NCI-H2196 (cell line): ENCODE data around the gene CAMK2D.

Source experiments
- DNase-seq: peaks from one replicate; lab custom pipeline; 2025; ENCODE audit not compliant: unreplicated experiment; lab: John Stamatoyannopoulos, UW

Gene CAMK2D

DNA sequence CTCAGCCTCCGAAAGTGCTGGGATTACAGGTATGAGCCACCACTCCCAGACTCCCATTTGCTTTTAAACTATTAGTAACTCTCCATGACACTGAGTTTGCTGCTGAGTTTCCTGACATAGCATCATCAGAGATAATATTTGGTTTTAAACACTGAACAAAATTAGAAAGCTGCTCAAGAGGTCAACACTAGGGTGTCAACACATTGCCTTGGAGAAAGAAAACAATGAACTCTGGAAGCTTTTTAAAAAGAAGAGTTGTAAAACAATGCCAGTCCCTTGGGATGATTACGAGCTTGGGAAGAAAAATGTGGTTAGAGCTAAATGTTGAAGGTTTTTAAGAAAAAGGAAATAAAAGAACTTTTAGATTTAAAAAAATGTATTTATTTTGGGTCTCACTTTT lies 264.8 kb downstream of the CAMK2D start:
- DNase-seq: no peak

DNA sequence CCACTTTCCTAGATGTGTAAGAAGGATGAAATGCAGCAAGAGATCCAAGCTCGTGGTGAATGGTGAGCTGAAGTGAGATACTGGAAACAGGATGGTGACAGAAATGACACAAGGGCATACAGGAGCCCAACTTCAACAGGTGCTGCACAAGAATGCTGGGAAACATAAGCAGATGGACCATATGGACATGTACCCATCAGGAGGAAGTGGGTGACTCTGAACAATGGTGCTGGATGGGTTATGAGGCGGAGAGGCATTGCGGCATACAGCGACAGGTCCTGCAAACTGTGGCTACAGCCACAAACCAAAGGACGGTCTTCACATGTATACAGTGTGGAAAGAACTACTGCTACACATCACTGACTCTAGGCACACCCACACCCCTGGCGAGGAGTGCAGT lies 265.7 kb downstream of the CAMK2D start:
- DNase-seq: no peak

DNA sequence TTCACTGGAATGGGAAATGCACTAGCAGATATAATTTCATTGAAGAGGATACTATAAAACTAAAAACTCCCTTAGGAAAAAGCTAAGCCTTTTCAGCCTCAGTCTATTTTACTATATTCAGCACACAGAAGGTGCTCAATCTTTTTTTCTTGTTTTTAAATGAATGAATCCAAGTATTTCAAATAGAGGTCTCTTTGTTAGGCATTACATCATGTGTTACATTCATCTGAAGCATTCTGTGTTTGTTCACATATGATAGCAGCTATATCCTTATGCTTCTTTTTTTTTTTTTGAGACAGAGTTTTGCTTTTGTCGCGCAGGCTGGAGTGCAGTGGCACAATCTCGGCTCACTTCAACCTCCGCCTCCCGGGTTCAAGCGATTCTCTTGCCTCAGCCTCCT lies 278.4 kb downstream of the CAMK2D start:
- DNase-seq: no peak

DNA sequence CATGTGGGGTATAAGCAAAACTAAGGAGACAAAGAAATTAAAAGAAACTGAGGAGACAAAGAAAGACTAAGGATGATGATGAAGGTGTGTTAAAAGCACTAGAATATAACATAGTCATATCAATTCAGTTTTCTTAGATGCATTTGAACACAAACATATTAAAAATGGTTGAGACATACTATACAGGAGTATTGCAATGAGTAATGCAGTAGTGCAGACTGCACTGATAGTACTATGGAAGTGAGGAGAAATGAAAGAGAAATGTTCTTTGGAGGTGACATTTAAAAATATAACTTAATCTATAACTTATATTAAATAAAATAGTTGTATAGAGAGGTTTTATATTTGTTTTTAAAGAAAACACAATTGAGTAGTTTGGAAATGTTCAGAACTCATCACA lies 279.2 kb downstream of the CAMK2D start:
- no peak for DNase-seq

DNA sequence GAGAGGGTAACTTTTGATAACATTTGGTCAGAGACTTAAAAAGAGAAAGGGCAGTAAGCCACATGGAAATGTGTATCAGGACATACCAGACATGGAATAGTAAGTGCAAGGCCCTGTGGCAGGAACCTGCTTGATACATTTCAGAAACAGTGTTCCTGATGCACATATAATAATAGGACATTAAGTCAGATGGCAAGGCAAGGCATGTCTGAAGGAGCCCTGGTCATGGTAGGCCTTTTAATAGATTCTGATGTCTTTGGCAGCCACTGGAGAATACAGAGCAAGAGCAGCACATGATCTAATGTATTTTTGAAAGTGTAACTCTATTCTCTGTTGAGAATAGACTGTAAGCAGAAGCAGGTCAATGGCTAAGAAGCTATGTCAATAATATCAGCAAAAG lies 279.7 kb downstream of the CAMK2D start:
- no peak for DNase-seq

DNA sequence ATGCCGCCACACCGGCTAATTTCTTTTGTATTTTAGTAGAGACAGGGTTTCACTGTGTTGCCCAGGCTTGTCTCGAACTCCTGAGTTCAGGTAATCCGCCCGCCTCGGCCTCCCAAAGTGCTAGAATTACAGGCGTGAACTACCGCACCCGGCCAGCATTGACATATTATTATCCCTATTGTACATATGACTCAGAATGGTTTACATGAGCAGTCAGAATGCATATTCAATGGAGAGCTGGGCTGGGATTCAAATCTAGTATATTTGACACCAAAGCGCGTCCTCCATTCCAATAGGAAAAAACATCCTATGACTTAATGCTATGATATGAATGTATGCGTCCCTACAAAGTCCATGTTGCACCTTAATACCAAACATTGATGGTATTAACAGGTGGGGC lies 281.4 kb downstream of the CAMK2D start:
- DNase-seq: no peak

DNA sequence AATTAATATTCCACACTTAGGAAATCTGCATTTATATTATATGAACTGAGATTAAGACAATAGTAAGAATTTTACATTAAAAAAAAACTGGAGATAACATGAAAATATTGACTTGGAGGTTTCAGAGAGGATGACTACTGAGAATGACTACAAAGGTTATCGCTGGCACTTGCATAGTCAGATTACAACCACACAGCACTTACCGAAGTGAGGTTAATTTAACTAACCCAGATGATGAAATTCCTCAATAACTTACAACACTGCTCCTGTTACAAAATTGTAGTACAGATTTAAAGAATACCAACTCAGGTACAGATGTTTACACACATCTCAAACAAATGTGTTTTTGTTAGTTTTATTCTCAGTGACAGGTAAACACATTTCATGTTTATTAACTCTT lies 283.5 kb downstream of the CAMK2D start:
- no peak for DNase-seq

DNA sequence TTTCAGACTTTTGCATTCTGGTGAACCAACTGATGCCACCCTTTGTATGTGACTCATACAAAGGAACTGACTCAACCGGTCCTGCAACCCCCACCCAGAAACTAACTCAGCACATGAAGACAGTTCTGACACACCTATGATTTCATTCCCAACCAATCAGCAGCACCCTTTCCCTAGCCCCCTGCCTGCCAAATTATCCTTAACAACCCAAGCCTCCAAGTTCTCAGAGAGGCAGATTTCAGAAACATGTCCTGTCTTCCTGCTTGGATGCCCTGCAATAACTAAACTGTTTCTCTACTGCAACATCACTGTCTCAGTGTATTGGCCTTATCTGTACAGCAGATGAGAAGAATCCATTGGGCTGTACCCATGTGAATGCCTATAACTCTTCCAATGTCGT lies 284.7 kb downstream of the CAMK2D start:
- DNase-seq: no peak

DNA sequence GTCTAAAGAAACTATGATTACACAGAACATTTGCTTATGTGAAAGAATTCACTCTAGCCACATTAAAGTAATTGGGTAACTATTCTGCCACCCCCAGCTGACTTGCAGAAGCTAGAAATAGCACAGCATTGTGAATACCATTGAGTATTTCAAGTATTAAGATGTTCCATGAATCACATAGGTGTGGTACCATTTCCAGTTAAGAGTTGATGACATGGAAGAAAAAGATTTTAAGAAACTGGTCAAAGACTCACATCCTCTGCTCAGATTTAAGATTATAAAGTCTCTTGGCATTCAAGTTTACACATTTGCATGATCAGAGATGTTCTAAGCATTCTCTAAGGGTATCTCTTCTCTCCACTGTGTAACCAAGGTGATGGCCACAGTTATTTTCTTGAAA lies 287.5 kb downstream of the CAMK2D start:
- DNase-seq: no peak

DNA sequence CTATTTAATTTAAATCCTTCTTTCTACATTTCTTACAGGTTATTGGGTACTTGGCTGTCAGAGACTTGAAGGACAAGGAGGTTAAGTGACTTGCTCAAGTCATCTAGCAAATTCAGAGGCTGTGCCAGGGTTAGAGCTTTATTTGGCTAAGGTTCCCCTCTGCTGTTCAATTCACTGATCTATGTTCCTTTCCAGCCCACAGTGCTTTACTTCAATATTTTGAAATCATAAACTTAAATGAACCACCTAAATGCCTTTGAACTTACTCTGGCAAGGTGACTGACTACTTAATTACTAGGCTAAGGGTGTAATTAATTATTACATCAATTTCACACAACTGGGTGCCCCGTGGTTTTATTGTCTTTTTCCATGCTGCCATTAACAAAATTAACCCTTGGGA lies 288.7 kb downstream of the CAMK2D start:
- DNase-seq: no peak

DNA sequence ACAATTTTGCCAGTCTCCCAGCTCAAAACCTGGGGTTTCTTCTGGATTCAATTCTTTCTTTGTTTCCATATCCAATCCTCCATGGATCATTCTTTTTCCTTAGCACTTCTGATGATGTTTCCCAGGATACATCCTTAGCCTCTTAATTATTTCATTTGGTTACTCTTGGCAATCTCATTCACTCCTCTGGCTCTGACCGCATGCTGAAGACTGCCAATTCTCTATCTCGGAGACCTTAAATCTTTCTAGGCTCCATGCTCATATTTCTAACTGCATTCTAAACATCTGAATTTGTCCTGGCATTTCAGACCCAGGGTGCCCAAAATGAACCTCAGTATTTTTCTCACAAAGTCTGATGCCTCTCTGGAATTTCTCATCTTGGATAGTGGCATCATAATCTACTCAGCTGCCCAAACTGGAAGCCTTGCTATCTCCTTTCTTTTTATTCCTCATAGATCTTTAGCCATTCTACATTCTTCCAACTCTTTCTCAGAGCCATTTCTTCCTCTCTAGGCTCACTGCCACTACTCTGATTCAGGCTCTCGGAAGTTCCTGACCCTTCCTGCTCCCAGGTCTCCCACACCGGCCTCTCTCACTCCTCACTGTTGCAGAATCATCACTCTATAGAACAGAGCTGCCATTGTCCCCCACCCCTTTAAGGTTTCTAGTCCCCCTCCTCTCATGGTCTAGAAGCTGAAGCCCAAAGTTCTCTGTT lies 290.2 kb downstream of the CAMK2D start:
- DNase-seq: no peak

DNA sequence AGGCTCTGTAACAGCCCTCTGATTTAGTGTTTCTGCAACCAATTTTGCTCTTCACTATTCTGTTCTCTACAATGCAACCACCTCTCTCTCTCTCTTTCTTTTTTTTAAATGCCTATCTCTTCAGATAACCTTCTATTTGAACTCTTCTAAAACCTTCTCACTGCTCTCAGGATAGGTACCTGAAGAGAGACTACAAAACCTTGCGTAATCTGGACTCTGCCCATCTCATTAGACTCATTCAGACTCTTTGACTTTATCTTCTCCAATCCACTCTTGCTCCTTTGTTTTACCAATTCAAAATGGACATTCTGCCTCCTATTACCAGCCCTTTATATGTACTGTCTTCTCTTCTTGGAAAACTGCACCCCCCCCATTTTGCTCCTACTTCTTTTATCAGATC lies 291.6 kb downstream of the CAMK2D start:
- no peak for DNase-seq

DNA sequence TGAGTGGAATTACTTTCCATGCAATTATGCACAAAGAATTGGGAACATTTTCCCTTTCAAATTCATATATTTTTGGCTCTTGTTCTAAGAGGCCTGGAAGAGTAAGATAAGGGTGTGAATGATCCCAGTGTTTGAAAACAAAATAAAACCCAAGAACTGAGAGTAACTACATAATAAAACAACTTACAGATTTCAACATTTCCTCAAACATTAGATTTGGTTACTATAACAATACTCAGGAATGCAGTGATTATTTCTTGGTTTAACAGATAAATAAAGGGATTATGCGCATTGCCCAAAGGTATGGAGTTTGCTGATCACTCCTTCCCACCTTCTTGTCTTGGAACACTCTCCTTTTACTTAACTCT lies 292.5 kb downstream of the CAMK2D start:
- DNase-seq: no peak

DNA sequence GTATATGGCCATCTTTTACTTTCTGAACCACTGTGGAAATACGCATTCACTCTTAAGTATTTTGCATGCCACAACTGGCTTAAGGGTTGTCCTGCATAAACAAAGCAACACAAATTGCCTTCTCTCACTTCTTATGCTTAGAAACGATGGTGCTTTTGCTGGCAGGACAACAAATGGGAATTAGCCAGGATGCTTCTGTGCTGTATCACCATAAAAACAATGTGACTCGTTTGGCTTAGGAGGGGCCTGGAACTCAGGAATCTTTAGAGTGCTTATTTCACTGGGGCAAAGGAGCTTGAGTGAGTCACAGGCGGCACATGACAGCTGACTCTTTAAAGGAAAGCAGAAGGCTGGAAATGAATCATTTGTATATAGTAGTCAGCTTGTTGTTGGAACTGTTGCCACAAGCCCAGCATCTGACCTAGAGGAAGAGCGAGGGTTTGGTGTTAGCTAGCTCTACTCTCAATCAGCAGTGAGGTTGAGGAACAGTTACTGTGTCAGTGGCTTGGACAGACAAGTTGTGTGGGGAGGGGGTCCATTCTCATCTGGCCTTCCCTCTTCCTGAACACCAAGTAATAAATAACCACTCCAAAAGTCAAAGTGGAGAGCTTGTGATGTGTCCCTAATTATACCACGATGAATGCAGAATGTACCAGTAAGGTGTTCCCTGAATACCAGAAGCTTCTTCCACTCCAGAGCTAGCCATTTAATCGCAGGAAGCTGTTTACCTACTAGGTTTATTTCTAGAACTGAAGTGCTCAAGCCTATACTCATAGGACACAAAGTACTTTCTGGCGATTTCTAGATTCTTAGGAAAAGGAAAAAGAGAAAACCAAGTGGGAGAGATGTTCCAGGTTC lies 293.1 kb downstream of the CAMK2D start:
- no peak for DNase-seq

DNA sequence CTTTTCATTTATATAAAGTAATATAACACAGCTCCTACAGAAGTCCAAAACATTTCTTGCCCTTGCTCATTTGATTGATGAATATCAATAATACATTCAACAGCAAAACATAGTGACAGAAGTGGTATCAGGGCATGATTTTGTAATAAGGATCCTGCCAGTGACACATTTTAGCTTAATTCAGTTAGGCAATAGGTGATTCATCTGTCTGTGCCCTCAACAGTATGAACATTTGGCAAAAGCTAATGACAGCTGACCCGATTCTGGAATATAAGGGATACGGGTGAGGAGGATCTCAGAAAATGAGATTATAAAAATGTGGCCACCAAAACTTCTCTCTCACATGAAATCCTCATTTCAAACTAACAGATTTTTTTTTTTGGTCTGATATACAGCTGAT lies 294.0 kb downstream of the CAMK2D start:
- DNase-seq: no peak

DNA sequence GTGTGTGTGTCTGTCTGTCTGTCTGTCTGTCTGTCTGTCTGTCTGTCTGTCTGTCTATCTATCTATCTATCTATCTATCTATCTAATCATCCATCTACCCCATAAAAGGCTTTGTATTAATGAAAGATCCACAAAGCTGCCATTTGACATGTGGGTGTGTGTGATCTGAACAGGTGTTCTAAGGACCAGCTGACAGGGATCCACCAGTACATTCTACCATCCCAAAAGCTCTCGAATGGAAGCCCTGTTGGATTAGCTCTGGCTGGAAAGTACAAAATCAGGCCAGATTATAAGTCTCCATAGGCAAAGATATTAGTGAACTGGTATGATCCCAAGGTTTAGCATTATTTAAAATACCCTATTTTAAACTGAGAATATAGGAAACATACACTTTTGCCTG lies 299.3 kb downstream of the CAMK2D start:
- no peak for DNase-seq

DNA sequence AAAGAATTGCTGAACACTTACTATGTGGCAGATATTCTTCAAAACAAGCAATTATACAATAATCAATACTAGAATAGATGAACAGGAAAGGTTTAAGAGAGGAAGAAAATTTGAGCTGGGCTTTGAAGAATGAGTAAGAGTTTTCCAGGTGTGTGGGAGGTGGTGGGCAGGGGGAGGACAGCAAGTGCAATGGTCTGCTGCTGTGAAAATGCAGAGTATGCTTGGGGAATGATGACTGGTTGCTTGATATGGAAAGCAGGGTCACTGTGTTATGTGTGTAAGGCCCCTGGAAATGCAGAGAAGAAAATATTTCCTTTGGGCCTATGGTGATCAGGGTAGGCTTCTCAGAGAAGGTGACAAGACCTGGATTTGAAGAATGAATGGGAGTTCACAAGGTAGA lies 300.3 kb downstream of the CAMK2D start:
- no peak for DNase-seq

DNA sequence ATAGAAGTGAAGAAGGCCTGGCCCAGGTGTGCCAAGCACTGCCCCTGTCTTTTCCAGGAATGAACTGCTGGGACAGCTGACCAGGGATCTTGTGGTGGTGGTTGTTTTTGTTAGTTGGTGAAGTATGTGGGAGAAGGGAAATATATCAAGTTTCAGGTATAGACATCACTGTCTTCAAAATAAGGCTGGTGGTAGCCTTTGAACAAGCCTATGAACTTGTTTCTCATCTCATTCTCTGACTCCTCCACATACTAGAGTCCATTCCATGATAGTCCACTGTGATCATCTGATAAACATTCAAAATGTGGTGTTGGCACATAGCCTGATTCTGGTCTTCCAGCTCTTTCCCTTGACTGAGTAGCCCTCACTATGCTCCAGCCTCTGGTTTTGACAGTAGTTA lies 303.7 kb downstream of the CAMK2D start:
- DNase-seq: no peak

DNA sequence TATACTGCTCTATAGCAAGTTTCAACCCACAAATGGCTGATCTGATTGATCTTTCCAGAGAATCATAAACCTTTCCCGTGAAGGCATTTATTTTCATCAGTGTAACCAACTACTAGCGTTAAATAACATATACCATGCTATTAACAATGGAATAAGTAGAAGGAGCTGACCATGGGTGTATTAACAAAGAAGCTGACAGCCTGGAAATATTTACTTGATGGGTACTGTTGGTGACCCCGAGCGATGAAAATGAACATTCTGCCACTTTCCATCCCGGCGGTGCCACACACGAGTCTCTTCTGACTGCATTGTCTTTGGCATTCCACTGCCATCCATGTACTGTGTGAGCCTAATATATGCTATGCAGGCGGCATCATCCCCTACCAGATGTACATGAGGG lies 304.4 kb downstream of the CAMK2D start:
- no peak for DNase-seq

DNA sequence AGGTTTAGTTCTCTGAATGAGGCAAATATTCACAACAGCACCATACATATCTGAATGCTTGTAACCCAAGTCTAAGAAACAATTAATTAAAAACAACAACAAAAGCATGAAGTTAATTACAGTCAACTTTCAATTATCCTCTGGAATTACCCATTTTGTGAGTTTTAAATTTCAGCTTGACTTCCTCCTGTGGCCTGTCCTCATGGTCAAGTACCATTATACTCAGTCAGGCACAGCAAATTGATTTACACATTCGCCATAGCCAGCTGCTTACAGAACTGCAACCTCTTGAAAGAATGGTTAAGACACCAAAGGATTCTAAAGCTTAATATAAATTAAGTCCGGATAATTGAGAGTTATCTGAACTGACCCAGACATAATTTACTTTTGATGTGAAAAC lies 306.5 kb downstream of the CAMK2D start:
- no peak for DNase-seq

DNA sequence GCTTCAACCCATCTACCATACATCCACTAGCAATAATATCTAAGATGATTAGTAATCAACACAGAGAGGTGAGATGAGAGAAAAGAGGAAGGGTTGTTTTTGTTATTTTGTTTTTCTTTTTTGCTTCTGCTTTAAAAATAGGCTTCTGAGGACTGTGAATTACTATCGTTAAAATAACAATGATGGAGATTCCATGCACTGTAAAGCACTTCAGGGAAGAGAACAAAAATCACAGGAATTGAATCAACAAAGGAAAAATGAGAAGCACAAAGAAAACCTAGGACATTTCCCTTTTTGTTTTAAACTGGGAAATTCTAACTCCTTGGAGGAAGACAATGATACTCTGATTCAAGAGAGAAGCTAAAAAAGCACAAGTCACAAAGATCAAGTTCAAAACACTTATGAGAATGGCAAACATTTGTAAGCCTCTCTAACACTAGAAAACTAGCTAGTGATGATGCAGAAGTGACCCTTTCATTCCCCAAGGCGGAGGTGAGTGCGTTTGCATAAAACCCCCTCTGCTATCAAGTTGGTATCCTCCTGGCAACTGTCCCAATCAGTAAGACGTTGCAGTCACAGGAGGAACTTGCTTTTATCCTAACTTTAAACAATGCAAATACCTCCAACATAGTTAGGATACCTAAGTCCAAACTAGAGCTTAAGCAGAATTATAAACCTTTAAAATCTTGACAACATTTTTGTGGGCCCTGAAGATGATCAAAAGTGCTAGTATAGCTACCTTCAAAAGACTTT lies 308.5 kb downstream of the CAMK2D start:
- DNase-seq: no peak

DNA sequence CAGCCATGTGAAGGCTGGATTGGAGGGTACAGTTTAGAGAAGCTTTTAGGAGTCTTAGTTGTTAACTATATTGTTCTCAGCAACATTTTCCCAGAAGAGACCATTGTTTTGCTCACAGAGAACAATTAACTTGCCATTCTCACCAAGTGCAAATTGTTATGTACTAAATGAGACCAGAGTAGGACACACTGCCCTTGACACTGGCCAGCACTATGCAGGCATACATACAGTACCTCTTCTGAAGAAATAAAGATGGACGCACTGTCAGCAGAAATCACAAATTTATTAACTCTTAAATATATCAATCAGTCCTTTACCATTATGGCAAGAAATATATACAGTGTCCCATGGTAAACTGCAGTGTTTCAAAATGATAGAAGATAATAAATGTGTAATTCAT lies 309.4 kb downstream of the CAMK2D start:
- no peak for DNase-seq
